GM12892 (cell line): ENCODE data around the gene PDE8B.
"Not testable (repeated sequence)": the region's sequence is repeated elsewhere in the genome, so short reads cannot be mapped to it uniquely, and the experiment has no call there.

Experiments
- DNase-seq: peaks from one replicate; pipeline ENCODE4 v3.0.0; 2011; ENCODE audit not compliant: insufficient read length
- FAIRE-seq: peaks from 2 replicates; lab custom pipeline; 2011; peaks lifted over from hg19 to GRCh38; lab: Jason Lieb, UNC
- POLR2A ChIP-seq: IDR thresholded peaks from 2 replicates; pipeline ENCODE4 v1.6.1; 2011; ENCODE audit warnings: low read depth, low read length, control low read depth
- POLR2AphosphoS5 ChIP-seq: IDR thresholded peaks from 2 replicates; pipeline ENCODE4 v1.6.1; 2011; ENCODE audit warnings: low read depth, low read length, control low read depth
- TAF1 ChIP-seq: IDR thresholded peaks from 2 replicates; pipeline ENCODE4 v1.6.1; 2011; ENCODE audit warnings: low read depth, mild to moderate bottlenecking, control low read depth, low read length, borderline replicate concordance

The PDE8B gene

DNA sequence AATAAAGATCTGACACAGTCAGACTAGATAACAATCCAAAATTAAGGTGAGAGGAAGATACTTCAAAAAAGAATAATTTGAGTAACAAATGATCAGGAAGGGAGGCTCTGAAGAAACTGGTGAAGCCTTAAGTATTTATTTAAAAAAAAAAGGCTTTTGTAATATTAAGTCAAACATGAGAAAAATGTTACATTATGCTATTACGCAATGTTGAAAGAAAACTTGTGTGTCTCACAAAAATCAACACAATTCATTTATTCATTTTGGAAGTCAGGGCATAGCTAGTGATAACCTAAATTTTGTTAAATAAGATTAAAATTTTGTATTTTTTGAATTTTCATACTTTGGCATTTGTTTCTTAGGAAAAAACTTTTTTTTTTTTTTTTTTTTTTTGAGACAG is 253.4 kb downstream of the PDE8B start:
- TF ChIP-seq POLR2A (no peak), POLR2AphosphoS5 (no peak), TAF1 (no peak)
- FAIRE-seq (no peak), DNase-seq (no peak)

DNA sequence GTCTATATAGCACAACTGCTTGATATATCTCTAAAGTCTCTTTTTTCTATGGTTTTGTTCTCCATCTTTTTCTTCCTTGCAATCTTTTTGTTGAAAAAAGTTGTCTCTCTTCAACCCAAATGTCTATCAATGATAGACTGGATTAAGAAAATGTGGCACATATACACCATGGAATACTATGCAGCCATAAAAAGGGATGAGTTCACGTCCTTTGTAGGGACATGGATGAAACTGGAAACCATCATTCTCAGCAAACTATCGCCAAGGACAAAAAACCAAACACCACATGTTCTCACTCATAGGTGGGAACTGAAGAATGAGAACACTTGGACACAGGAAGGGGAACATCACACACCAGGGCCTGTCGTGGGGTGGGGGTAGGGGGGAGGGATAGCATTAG is 258.4 kb downstream of the PDE8B start:
- not testable (repeated sequence) for DNase-seq, FAIRE-seq

DNA sequence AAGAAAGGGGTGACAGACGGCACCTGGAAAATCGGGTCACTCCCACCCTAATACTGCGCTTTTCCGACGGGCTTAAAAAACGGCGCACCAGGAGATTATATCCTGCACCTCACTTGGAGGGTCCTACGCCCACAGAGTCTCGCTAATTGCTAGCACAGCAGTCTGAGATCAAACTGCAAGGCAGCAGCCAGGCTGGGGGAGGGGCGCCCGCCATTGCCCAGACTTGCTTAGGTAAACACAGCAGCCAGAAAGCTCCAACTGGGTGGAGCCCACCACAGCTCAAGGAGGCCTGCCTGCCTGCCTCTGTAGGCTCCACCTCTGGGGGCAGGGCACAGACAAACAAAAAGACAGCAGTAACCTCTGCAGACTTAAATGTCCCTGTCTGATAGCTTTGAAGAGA is 264.6 kb downstream of the PDE8B start:
- FAIRE-seq, DNase-seq: not testable (repeated sequence)
